ENCODE results near the gene SPRED1.

DNA sequence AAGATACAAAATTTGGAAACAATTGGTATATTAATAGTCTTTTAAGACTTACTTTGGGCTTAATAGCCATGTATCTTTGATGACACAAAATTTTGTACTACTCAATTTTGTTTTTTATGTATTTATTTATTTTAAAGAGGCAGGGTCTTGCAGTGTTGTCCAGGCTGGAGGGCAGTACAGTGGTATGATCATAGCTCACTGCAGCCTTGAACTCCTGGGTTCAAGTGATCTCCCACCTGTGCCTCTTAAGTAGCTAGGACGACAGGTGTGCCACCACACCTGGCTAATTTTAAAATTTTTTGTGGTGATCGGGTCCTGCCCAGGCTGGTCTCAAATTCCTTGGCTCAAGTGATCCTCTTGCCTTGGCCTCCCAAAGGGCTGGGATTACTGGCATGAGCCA is 6.5 kb downstream of the SPRED1 start:
- no peak for TF ChIP-seq EGR1 (IDR thresholded peaks at IDR 0.05; ENCODE audit: borderline replicate concordance in 1 of 2, low read depth in 2 of 2, low read length in 2 of 2)
- no peak for TF ChIP-seq NR2C1 (IDR thresholded peaks at IDR 0.05)
- TF ChIP-seq, protein P1, sequence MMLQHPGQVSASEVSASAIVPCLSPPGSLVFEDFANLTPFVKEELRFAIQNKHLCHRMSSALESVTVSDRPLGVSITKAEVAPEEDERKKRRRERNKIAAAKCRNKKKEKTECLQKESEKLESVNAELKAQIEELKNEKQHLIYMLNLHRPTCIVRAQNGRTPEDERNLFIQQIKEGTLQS (IDR thresholded peaks at IDR 0.05; ENCODE audit: borderline replicate concordance, extremely low read depth, low read depth, low read length): no peak
- TF ChIP-seq SMAD1 (IDR thresholded peaks at IDR 0.05; ENCODE audit: low read depth, partially characterized antibody): no peak
- TF ChIP-seq, protein P2, sequence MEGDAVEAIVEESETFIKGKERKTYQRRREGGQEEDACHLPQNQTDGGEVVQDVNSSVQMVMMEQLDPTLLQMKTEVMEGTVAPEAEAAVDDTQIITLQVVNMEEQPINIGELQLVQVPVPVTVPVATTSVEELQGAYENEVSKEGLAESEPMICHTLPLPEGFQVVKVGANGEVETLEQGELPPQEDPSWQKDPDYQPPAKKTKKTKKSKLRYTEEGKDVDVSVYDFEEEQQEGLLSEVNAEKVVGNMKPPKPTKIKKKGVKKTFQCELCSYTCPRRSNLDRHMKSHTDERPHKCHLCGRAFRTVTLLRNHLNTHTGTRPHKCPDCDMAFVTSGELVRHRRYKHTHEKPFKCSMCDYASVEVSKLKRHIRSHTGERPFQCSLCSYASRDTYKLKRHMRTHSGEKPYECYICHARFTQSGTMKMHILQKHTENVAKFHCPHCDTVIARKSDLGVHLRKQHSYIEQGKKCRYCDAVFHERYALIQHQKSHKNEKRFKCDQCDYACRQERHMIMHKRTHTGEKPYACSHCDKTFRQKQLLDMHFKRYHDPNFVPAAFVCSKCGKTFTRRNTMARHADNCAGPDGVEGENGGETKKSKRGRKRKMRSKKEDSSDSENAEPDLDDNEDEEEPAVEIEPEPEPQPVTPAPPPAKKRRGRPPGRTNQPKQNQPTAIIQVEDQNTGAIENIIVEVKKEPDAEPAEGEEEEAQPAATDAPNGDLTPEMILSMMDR (IDR thresholded peaks at IDR 0.05 in 2 of 3, conservative IDR thresholded peaks at IDR 0.05 in 1 of 3; ENCODE audit: control insufficient read depth in 2 of 3, extremely low read depth in 1 of 3, insufficient read depth in 1 of 3, low read depth in 3 of 3, low read length in 3 of 3): no peak
- TF ChIP-seq SREBF2 (IDR thresholded peaks at IDR 0.05; ENCODE audit: low read length): no peak
- no peak for TF ChIP-seq TAF1 (IDR thresholded peaks at IDR 0.05; ENCODE audit: borderline replicate concordance, low read depth, low read length)
- TF ChIP-seq EP300 (IDR thresholded peaks at IDR 0.05; ENCODE audit: borderline replicate concordance in 1 of 2, control insufficient read depth in 1 of 2, low read depth in 2 of 2, low read length in 2 of 2): no peak
- TF ChIP-seq POLR2AphosphoS5 (IDR thresholded peaks at IDR 0.05; ENCODE audit: low read length): no peak
- TF ChIP-seq POLR2AphosphoS2 (IDR thresholded peaks at IDR 0.05; ENCODE audit: low read depth, low read length): no peak
- TF ChIP-seq, protein P3, sequence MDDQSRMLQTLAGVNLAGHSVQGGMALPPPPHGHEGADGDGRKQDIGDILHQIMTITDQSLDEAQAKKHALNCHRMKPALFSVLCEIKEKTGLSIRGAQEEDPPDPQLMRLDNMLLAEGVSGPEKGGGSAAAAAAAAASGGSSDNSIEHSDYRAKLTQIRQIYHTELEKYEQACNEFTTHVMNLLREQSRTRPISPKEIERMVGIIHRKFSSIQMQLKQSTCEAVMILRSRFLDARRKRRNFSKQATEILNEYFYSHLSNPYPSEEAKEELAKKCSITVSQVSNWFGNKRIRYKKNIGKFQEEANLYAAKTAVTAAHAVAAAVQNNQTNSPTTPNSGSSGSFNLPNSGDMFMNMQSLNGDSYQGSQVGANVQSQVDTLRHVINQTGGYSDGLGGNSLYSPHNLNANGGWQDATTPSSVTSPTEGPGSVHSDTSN (IDR thresholded peaks at IDR 0.05; ENCODE audit: insufficient replicate concordance, low read depth, low read length): no peak
